ENCODE data around the gene OSMR. TPM values are rescaled to one million over a fixed set of nuclear protein-coding genes. Genes with fewer than 3 reads are reported as not detected.
"Not testable (repeated sequence)": the region's sequence is repeated elsewhere in the genome, so short reads cannot be mapped to it uniquely, and the experiment has no call there.

Gene OSMR
- total RNA-seq, 4 donors from 2014 or later: 6.3 to 16.5 (median 11.7) TPM

DNA sequence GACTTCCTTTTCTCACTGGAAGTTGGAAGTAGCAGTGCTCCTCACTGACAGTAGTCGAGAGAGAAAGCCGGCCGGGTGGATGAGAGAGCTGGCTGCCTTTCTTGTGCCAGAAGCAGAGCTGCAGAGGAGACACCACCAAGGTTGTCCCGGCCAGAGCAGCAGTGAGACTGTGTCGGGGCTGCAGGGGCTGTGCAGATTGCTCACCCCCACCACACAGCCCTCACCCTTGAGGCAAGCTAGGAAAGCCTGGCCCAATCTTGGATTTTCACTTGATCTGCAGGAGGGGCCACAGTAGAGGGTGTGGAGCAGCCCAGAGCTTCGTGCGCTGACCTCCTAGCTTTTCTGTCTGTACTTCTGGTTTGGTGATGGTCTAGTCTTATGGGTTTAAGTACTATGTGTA, 9.1 kb downstream of the OSMR start:
- 67 to 78% methylated on average over 3 to 7 of the region's 7 CpGs for WGBS, 2 donors (ENCODE audit: low coverage in 1 of 2)
- Histone ChIP-seq H3K27me3 (no peaks in the 10 kb centered on the region), H3K36me3 (no peaks in the 10 kb centered on the region), H3K4me1 (no peaks in the 10 kb centered on the region), H3K9me3 (no peaks in the 10 kb centered on the region), H3K4me3 (no peak overlapping the region), H3K27ac (no peak overlapping the region)
- no peak for DNase-seq
- TF ChIP-seq EP300 (IDR thresholded peaks at IDR 0.05; ENCODE audit: low read depth): no peak
- no peak for TF ChIP-seq POLR2A (IDR thresholded peaks at IDR 0.05)
- no peak for TF ChIP-seq CTCF (IDR thresholded peaks at IDR 0.05)
- no peak for TF ChIP-seq POLR2AphosphoS5 (IDR thresholded peaks at IDR 0.05)
- in situ Hi-C loops (cut with MboI; ENCODE audit: low pct_ligation_motif_present in 1 of 4, low pct_unique_long_range_greater_than_20kb in 1 of 4, low sequenced_read_pairs in 3 of 4) (no loop called here), intact Hi-C loops (cut with DNase I; ENCODE audit: low total_unique reads) (no loop called here)

DNA sequence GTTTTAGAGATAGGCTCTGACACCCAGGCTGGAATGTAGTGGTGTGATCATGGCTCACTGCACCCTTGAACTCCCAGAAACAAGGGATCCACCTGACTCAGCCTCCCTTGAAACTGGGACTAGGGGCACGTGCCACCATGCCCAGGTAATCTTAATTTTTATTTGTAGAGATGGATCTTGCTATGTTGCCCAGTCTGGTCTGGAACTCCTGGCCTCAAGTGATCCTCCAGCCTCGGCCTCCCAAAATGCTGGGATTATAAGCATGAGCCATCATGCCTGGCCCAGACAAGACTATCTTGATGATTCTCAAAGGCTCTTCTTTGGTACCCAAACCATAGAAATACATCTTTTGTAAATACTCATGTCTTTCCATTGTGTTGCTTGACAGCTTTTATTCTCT, 10.8 kb downstream of the OSMR start:
- Histone ChIP-seq H3K27me3 (no peaks in the 10 kb centered on the region), H3K9me3 (no peaks in the 10 kb centered on the region), H3K36me3 (no peaks in the 10 kb centered on the region), H3K4me1 (no peaks in the 10 kb centered on the region), H3K27ac (no peak overlapping the region), H3K4me3 (no peak overlapping the region)
- TF ChIP-seq EP300 (IDR thresholded peaks at IDR 0.05; ENCODE audit: low read depth) (no peak), CTCF (IDR thresholded peaks at IDR 0.05) (no peak), POLR2A (IDR thresholded peaks at IDR 0.05) (no peak)
- intact Hi-C loops (cut with DNase I; ENCODE audit: low total_unique reads) (no loop called here), in situ Hi-C loops (cut with MboI; ENCODE audit: low pct_ligation_motif_present in 1 of 4, low pct_unique_long_range_greater_than_20kb in 1 of 4, low sequenced_read_pairs in 3 of 4) (no loop called here)
- no peak for DNase-seq
- WGBS, 2 donors (ENCODE audit: low coverage in 1 of 2): 62 to 86% methylated on average over 1 to 2 of the region's 2 CpGs

GRCh38 chr5:38858839-38859238, 13.0 kb downstream of the OSMR start:
- intact Hi-C loops (cut with DNase I; ENCODE audit: low total_unique reads): no loop called here
- WGBS, 2 donors (ENCODE audit: low coverage in 1 of 2): 20 to 65% methylated on average over 1 to 3 of the region's 3 CpGs
- TF ChIP-seq CTCF (IDR thresholded peaks at IDR 0.05): no peak
- TF ChIP-seq POLR2AphosphoS5 (IDR thresholded peaks at IDR 0.05): no peak
- no peak for TF ChIP-seq POLR2A (IDR thresholded peaks at IDR 0.05)
- TF ChIP-seq EP300 (IDR thresholded peaks at IDR 0.05; ENCODE audit: low read depth): no peak
- Histone ChIP-seq H3K4me3 (no peak overlapping the region), H3K4me1 (no peaks in the 10 kb centered on the region), H3K36me3 (no peaks in the 10 kb centered on the region), H3K27ac (no peak overlapping the region), H3K27me3 (no peaks in the 10 kb centered on the region), H3K9me3 (peaks cover 0 to 7% of the 10 kb centered on the region in 2 donors)
- DNase-seq: no peak
- in situ Hi-C loops (cut with MboI; ENCODE audit: low pct_ligation_motif_present in 1 of 4, low pct_unique_long_range_greater_than_20kb in 1 of 4, low sequenced_read_pairs in 3 of 4): no loop called here

- H3K9me3 ChIP-seq; H3K27ac ChIP-seq; H3K4me3 ChIP-seq; DNase-seq; intact Hi-C loops (cut with DNase I; ENCODE audit: low total_unique reads); H3K27me3 ChIP-seq; H3K4me1 ChIP-seq; H3K36me3 ChIP-seq; in situ Hi-C loops (cut with MboI; ENCODE audit: low pct_ligation_motif_present in 1 of 4, low pct_unique_long_range_greater_than_20kb in 1 of 4, low sequenced_read_pairs in 3 of 4): not testable (repeated sequence)
- 93% methylated on average over 24 of the region's 64 CpGs; no CpG with 5 or more reads in 1 of the 2 donors for WGBS, 2 donors (ENCODE audit: low coverage in 1 of 2)
These were observed 16.4 kb downstream of the OSMR start for GRCh38 chr5:38861986-38862770.

Data from transverse colon (tissue), 4 donors.